HG03066 (cell line): ENCODE results near the gene TSHZ1.
A peak's percentile ranks its signal among the peaks of the same experiment; 100 is the strongest.

Source experiments
- ATAC-seq: cut with Tn5 transposase; IDR thresholded peaks from one replicate; pipeline ENCODE4 v1.9.1; 2021; ENCODE audit warnings: low read depth; ENCODE audit not compliant: unreplicated experiment

The TSHZ1 gene

GRCh38 chr18:75265872-75266271 is 55.3 kb downstream of the TSHZ1 start:
- ATAC-seq = no peak

GRCh38 chr18:75267643-75268363 is 57.2 kb downstream of the TSHZ1 start:
- ATAC-seq = peak; percentile 82

- no peak for ATAC-seq
Observed at GRCh38 chr18:75268364-75268646, 57.7 kb downstream of the TSHZ1 start.

GRCh38 chr18:75269124-75269680 is 58.6 kb downstream of the TSHZ1 start:
- ATAC-seq = no peak

GRCh38 chr18:75269696-75270095 is 59.1 kb downstream of the TSHZ1 start:
- no peak for ATAC-seq

- ATAC-seq = no peak
Observed at GRCh38 chr18:75271952-75272351, 61.4 kb downstream of the TSHZ1 start.

- ATAC-seq = no peak
Observed at GRCh38 chr18:75273817-75274216, 63.2 kb downstream of the TSHZ1 start.

GRCh38 chr18:75275226-75275625 is 64.6 kb downstream of the TSHZ1 start:
- ATAC-seq = no peak

- ATAC-seq = no peak
Observed at GRCh38 chr18:75276818-75277609, 66.4 kb downstream of the TSHZ1 start.

- no peak for ATAC-seq
Observed at GRCh38 chr18:75277610-75277928, 67.0 kb downstream of the TSHZ1 start.

GRCh38 chr18:75279381-75279780 is 68.8 kb downstream of the TSHZ1 start:
- ATAC-seq = no peak

- no peak for ATAC-seq
Observed at GRCh38 chr18:75280427-75281280, 70.1 kb downstream of the TSHZ1 start.

GRCh38 chr18:75282746-75283145 is 72.1 kb downstream of the TSHZ1 start:
- ATAC-seq = no peak

- no peak for ATAC-seq
Observed at GRCh38 chr18:75283731-75284130, 73.1 kb downstream of the TSHZ1 start.

- ATAC-seq = no peak
Observed at GRCh38 chr18:75284566-75284965, 74.0 kb downstream of the TSHZ1 start.

- ATAC-seq = no peak
Observed at GRCh38 chr18:75285876-75286275, 75.3 kb downstream of the TSHZ1 start.

- ATAC-seq = no peak
Observed at GRCh38 chr18:75287006-75287405, 76.4 kb downstream of the TSHZ1 start.

- ATAC-seq = no peak
Observed at GRCh38 chr18:75287700-75288099, 77.1 kb downstream of the TSHZ1 start.

GRCh38 chr18:75289761-75290160 is 79.2 kb downstream of the TSHZ1 start:
- ATAC-seq = no peak

- ATAC-seq = no peak
Observed at GRCh38 chr18:75290737-75291358, 80.3 kb downstream of the TSHZ1 start.

GRCh38 chr18:75291460-75291859 is 80.9 kb downstream of the TSHZ1 start:
- ATAC-seq = no peak
